Spleen (tissue), 11 donors: ENCODE measurements around the gene ESR2. TPM values are rescaled to one million over a fixed set of nuclear protein-coding genes. Genes with fewer than 3 reads are reported as not detected.
"Not testable (repeated sequence)": the region's sequence is repeated elsewhere in the genome, so short reads cannot be mapped to it uniquely, and the experiment has no call there.

ENCODE experiments used
- DNase-seq: peaks from one replicate; pipeline ENCODE4 v3.0.0-alpha.2; 2020
- H3K27ac ChIP-seq, 8 donors: fragments of 200-600 bp; sonication (generic) in 7 of 8; 1 replicate in 4 of 8; 2 replicates in 4 of 8; pipeline versions ENCODE4 v1.5.0 to v1.8.0; 2016 to 2021; ENCODE audit warnings: inconsistent platforms in 4 of 8, mild to moderate bottlenecking in 4 of 8, moderate library complexity in 1 of 8
- H3K27me3 ChIP-seq, 7 donors: fragments of 200-600 bp; sonication (generic) in 6 of 7; replicated peaks in 1 of 7; 1 replicate in 4 of 7; 2 replicates in 3 of 7; pipeline versions ENCODE4 v1.5.0 to v1.8.0; 2016 to 2021; ENCODE audit warnings: inconsistent platforms in 3 of 7, mild to moderate bottlenecking in 1 of 7
- H3K36me3 ChIP-seq, 6 donors: fragments of 200-600 bp; sonication (generic) in 5 of 6; 1 replicate in 4 of 6; 2 replicates in 2 of 6; pipeline versions ENCODE4 v1.5.0 to v1.8.0; 2016 to 2021; ENCODE audit warnings: inconsistent platforms in 2 of 6
- H3K4me1 ChIP-seq, 6 donors: fragments of 200-600 bp; sonication (generic) in 5 of 6; 1 replicate in 3 of 6; 2 replicates in 3 of 6; pipeline versions ENCODE4 v1.5.0 to v1.8.0; 2016 to 2021; ENCODE audit warnings: inconsistent platforms in 3 of 6
- H3K4me3 ChIP-seq, 8 donors: fragments of 200-600 bp; sonication (generic) in 7 of 8; 1 replicate in 4 of 8; 2 replicates in 4 of 8; pipeline versions ENCODE4 v1.5.0 to v1.8.0; 2016 to 2021; ENCODE audit warnings: inconsistent platforms in 4 of 8, mild to moderate bottlenecking in 4 of 8, moderate library complexity in 2 of 8
- H3K9me3 ChIP-seq, 8 donors: fragments of 200-600 bp; sonication (generic) in 7 of 8; 1 replicate in 4 of 8; 2 replicates in 4 of 8; pipeline versions ENCODE4 v1.5.0 to v1.8.0; 2016 to 2021; ENCODE audit warnings: inconsistent platforms in 4 of 8
- CTCF ChIP-seq, 11 experiments: fragments of 200-600 bp in 7 of 11; fragments of 450-650 bp in 4 of 11; sonication (generic) in 4 of 11; IDR thresholded peaks in 8 of 11; conservative IDR thresholded peaks in 3 of 11; 1 replicate in 7 of 11; 2 replicates in 4 of 11; pipeline versions ENCODE4 v1.4.0 to v1.8.0; 2016 to 2021; ENCODE audit warnings: antibody characterized with exemption in 11 of 11, inconsistent platforms in 4 of 11, mild to moderate bottlenecking in 1 of 11
- POLR2A ChIP-seq, 3 donors: fragments of 450-650 bp; IDR thresholded peaks; one replicate each; pipeline ENCODE4 v1.5.1; 2017; ENCODE audit warnings: antibody characterized with exemption in 3 of 3, mild to moderate bottlenecking in 1 of 3
- POLR2AphosphoS5 ChIP-seq, 3 donors: sonication (generic); formaldehyde crosslinking; IDR thresholded peaks; one replicate each; pipeline ENCODE4 v1.5.1; 2017; ENCODE audit warnings: antibody characterized with exemption in 3 of 3
- WGBS, 5 donors: extraction: QIAGEN DNeasy Blood & Tissue Kit in 3 of 5; methylation state at CpG; one replicate each; pipeline versions ENCODE4 v1.1.5 to v1.1.7; 2013 to 2018; 5-methylcytosine and 5-hydroxymethylcytosine counted together
- intact Hi-C: fragments of 100-400 bp; cut with DNase I; formaldehyde crosslinking; loops from one replicate; pipeline ENCODE4 v1.15.0; 2023; ENCODE audit warnings: low total_unique reads
- polyA plus RNA-seq, 3 donors: library from polyadenylated mRNA; stranded (reverse); fragments of 200-250 nt; gene quantifications; one replicate each; pipeline ENCODE4 v1.2.1, GENCODE V29; 2013
- total RNA-seq, 7 donors: library from RNA; depleted of rRNA in 3 of 7; stranded (reverse); fragments of >200 nt in 3 of 7; fragmentation: NEBNext Ultra II Directional in 4 of 7; extraction: Animal tissue kit (Norgen Biotek cat#: 25700) in 4 of 7; gene quantifications; one replicate each; pipeline versions ENCODE4 v1.1.0 to v1.2.1, GENCODE V29; 2016 to 2021
- donor health status: healthy with polysubstance abuse.
- donor health status: DM: no; HTN: no; CAD: no; lungs with moderate emphysema.
- donor health status: DM: no; HTN: no; CAD: no.
- donor health status: Bipolar disorder and iron deficiency.
- donor health status: healthy.
- donor health status: DM: no; HTN: no; CAD: no.
- donor health status: DM: yes; HTN: yes; CAD: no.

Gene ESR2
- total and polyA plus RNA-seq, 10 donors = 0.93 to 9.0 (median 3.8) TPM

DNA sequence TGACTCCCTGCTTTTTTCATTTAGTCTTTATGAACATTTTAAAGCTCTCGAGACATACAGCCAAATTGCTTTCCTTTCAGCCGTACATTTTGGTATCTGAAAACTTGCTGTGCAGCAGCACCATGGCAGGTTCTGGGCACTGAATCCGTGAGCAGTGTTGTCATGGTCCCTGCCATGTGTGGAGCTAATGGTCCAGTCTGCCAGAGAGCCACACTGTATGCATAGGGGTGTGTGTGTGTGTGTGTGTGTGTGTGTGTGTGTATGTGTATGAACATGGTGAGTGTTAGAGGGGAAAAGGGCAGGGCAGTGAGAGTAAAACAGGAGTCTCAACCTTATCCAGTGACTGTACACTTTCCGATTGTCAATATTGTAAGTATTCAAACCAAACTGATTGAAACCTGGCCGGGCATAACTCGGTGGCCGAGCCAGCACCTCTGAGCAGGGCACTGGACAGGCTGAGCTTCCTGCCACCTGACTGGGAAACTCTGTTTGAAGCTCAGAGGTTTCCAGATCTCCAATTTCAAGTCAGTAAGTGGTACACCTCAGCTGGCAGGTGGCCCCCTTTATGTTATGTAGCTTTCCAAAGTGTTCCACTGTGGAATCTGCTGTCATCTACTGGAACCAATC, 110.0 kb downstream of the ESR2 start:
- Histone ChIP-seq H3K4me3 (no peak overlapping the region), H3K4me1 (no peaks in the 10 kb centered on the region), H3K27ac (no peak overlapping the region), H3K36me3 (peaks cover 0 to 69% (median 17%) of the 10 kb centered on the region in 6 donors), H3K9me3 (no peaks in the 10 kb centered on the region), H3K27me3 (no peaks in the 10 kb centered on the region)
- intact Hi-C loops = no loop called here
- 94 to 98% (median 97%) methylated on average over 7 of the region's 7 CpGs for WGBS, 5 donors
- DNase-seq = no peak
- no peak for TF ChIP-seq POLR2AphosphoS5 (IDR thresholded peaks at IDR 0.05)
- no peak for TF ChIP-seq POLR2A (IDR thresholded peaks at IDR 0.05)
- no peak for TF ChIP-seq CTCF (IDR thresholded peaks at IDR 0.05 in 8 of 11, conservative IDR thresholded peaks at IDR 0.05 in 3 of 11)

DNA sequence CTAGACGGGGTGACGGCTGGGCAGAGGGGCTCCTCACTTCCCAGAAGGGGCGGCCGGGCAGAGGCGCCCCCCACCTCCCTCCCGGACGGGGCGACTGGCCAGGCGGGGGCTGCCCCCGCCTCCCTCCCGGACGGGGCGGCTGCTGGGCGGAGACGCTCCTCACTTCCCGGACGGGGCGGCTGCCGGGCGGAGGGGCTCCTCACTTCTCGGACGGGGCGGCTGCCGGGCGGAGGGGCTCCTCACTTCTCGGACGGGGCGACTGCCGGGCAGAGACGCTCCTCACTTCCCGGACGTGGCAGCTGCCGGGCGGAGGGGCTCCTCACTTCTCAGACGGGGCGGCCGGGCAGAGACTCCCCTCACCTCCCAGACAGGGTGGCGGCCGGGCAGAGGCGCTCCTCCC, 111.3 kb downstream of the ESR2 start:
- intact Hi-C loops, H3K9me3 ChIP-seq, H3K27ac ChIP-seq, H3K4me1 ChIP-seq, DNase-seq, H3K4me3 ChIP-seq, H3K27me3 ChIP-seq: not testable (repeated sequence)
- H3K36me3 ChIP-seq = peaks cover 0 to 72% (median 18%) of the 10 kb centered on the region in 6 donors
- 94 to 98% (median 97%) methylated on average over 9 to 40 of the region's 40 CpGs for WGBS, 5 donors

- Histone ChIP-seq H3K9me3 (no peaks in the 10 kb centered on the region), H3K4me1 (no peaks in the 10 kb centered on the region), H3K4me3 (no peak overlapping the region), H3K36me3 (peaks cover 0 to 86% (median 20%) of the 10 kb centered on the region in 6 donors), H3K27ac (no peak overlapping the region), H3K27me3 (no peaks in the 10 kb centered on the region)
- DNase-seq = no peak
- TF ChIP-seq POLR2A (IDR thresholded peaks at IDR 0.05) (no peak), POLR2AphosphoS5 (IDR thresholded peaks at IDR 0.05) (no peak)
- WGBS, 5 donors = 86 to 94% (median 91%) methylated on average over 3 of the region's 3 CpGs
- intact Hi-C loops = loop anchor here (10.0 kb wide), 1 partner anchor 116 kb away; the partner anchor contains the start of gene ESR2
These were observed 115.4 kb downstream of the ESR2 start for GRCh38 chr14:64178814-64179213.

DNA sequence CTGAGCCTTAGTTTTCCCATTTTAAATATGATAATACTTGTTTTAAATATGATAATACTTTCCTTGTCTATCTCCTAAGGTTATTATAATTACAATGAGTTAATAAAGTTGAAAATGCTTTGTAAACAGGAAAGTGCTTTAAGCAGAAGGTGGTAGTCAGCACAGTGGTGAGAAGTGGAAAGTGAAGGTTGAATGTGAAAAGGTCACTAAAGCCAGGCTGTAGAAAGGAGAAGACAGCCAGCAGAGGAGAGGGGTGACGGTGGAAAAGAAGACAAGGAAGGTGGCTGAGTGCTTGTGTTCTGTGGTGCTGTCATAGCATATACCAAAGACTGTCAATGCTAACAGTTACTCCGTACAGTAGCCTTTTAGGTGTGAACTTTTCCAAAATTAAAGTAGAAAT, 117.8 kb downstream of the ESR2 start:
- H3K4me1 ChIP-seq = no peaks in the 10 kb centered on the region
- H3K9me3 ChIP-seq = no peaks in the 10 kb centered on the region
- H3K27me3 ChIP-seq = no peaks in the 10 kb centered on the region
- H3K27ac ChIP-seq = no peak overlapping the region
- intact Hi-C loops = loop anchor here (10.0 kb wide), 1 partner anchor 118 kb away; the partner anchor contains the start of gene ESR2
- DNase-seq = no peak
- H3K36me3 ChIP-seq = peaks cover 0 to 98% (median 24%) of the 10 kb centered on the region in 6 donors
- WGBS, 5 donors = 79 to 93% (median 88%) methylated on average over 2 of the region's 2 CpGs
- no peak for TF ChIP-seq CTCF (IDR thresholded peaks at IDR 0.05 in 8 of 11, conservative IDR thresholded peaks at IDR 0.05 in 3 of 11)
- no peak for TF ChIP-seq POLR2A (IDR thresholded peaks at IDR 0.05)
- TF ChIP-seq POLR2AphosphoS5 (IDR thresholded peaks at IDR 0.05) = no peak
- no peak overlapping the region for H3K4me3 ChIP-seq

DNA sequence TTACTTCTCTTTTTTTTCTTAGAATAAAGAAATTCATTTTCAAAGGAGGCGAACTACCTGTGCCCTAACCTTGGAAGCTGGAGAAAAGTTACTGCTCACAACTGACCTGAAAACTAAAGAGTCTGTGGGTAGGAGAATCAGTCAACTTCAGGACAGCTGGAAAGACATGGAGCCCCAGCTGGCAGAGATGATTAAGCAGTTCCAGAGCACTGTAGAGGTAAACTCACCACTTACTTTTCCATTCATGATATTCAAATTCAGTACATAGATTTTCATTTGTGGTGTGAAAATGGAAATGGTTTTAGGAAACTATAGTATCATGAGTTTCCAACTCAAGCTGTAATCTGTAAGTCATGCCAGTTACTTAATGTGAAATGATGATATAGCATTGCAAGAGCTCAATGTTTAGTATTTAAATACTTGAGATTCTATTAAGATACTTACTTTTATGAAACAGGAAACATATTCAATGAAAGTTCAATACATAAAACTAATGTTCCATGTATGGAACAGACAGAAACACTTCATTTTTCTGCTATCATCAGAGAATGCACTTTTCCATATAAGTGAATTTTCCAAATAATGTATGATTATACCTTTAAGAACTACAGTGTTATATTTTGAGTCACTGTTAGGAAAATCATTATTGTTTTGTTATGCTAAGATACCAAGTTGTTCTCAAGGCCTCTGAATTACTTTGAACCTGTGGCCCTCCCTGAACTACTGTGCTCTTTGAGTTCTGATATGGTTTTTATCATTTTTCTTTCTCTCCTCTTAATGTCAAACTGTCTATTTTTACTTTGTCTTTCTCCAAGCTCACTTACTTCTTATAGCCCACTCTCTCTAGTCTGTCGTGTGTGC, 119.0 kb downstream of the ESR2 start:
- no peak overlapping the region for H3K27ac ChIP-seq
- intact Hi-C loops = loop anchor here (10.0 kb wide), 1 partner anchor 120 kb away; the partner anchor contains the start of gene ESR2
- no peaks in the 10 kb centered on the region for H3K9me3 ChIP-seq
- H3K4me1 ChIP-seq = no peaks in the 10 kb centered on the region
- H3K36me3 ChIP-seq = peaks cover 0 to 99% (median 32%) of the 10 kb centered on the region in 6 donors
- TF ChIP-seq POLR2AphosphoS5 (IDR thresholded peaks at IDR 0.05) = no peak
- TF ChIP-seq POLR2A (IDR thresholded peaks at IDR 0.05) = no peak
- no peak for TF ChIP-seq CTCF (IDR thresholded peaks at IDR 0.05 in 8 of 11, conservative IDR thresholded peaks at IDR 0.05 in 3 of 11)
- H3K27me3 ChIP-seq = no peaks in the 10 kb centered on the region
- DNase-seq = no peak
- WGBS, 5 donors = 88 to 96% (median 93%) methylated on average over 2 of the region's 2 CpGs
- H3K4me3 ChIP-seq = no peak overlapping the region
